Thyroid gland (tissue), 4 donors: Measurements from ENCODE around the gene FER1L5. TPM values are rescaled to one million over a fixed set of nuclear protein-coding genes. Genes with fewer than 3 reads are reported as not detected.

Experiments used
- DNase-seq, 2 donors: peaks; one replicate each; pipeline ENCODE4 v3.0.0-alpha.2; 2019
- H3K27ac ChIP-seq, 3 donors: fragments of 200-600 bp; sonication (generic); 1 replicate in 2 of 3; 2 replicates in 1 of 3; pipeline ENCODE4 v1.5.1; 2016 to 2019; ENCODE audit warnings: mild to moderate bottlenecking in 1 of 3, moderate library complexity in 1 of 3
- H3K27me3 ChIP-seq: fragments of 200-600 bp; sonication (generic); one replicate; pipeline ENCODE4 v1.5.1; 2019
- H3K36me3 ChIP-seq, 2 donors: fragments of 200-600 bp; sonication (generic); one replicate each; pipeline ENCODE4 v1.5.1; 2016 to 2019
- H3K4me1 ChIP-seq, 2 donors: fragments of 200-600 bp; sonication (generic); one replicate each; pipeline ENCODE4 v1.5.1; 2017 to 2019
- H3K4me3 ChIP-seq, 3 donors: fragments of 200-600 bp; sonication (generic); replicated peaks in 1 of 3; 1 replicate in 2 of 3; 2 replicates in 1 of 3; pipeline ENCODE4 v1.5.1; 2016; ENCODE audit warnings: mild to moderate bottlenecking in 1 of 3
- H3K9me3 ChIP-seq: fragments of 200-600 bp; sonication (generic); one replicate; pipeline ENCODE4 v1.5.1; 2017
- CTCF ChIP-seq, 6 experiments: fragments of 200-600 bp in 3 of 6; fragments of 450-650 bp in 3 of 6; sonication (generic) in 3 of 6; IDR thresholded peaks; one replicate each; pipeline ENCODE4 v1.5.1; 2016 to 2019; ENCODE audit warnings: antibody characterized with exemption in 6 of 6, mild to moderate bottlenecking in 2 of 6, inconsistent platforms in 1 of 6, moderate library complexity in 1 of 6
- POLR2A ChIP-seq, 2 donors: fragments of 450-650 bp; IDR thresholded peaks; one replicate each; pipeline ENCODE4 v1.6.1; 2017; ENCODE audit warnings: antibody characterized with exemption in 2 of 2, mild to moderate bottlenecking in 2 of 2, moderate library complexity in 1 of 2
- WGBS, 2 donors: methylation state at CpG; one replicate each; pipeline ENCODE4 v1.1.5; 2017; 5-methylcytosine and 5-hydroxymethylcytosine counted together
- intact Hi-C: fragments of 100-400 bp; cut with DNase I; formaldehyde crosslinking; loops from one replicate; pipeline ENCODE4 v1.15.1; 2023
- total RNA-seq, 4 donors: library from RNA; depleted of rRNA; stranded (reverse); fragments of >200 nt; gene quantifications; one replicate each; pipeline ENCODE4 v1.2.3, GENCODE V29; 2016

FER1L5 gene
- total RNA-seq, 4 donors from 2014 or later: 0.11 to 1.5 (median 0.34) TPM

- Histone ChIP-seq H3K36me3 (peaks cover 32 to 42% of the 10 kb centered on the region in 2 donors), H3K27ac (no peak overlapping the region), H3K4me3 (no peak overlapping the region), H3K4me1 (no peaks in the 10 kb centered on the region), H3K9me3 (no peaks in the 10 kb centered on the region), H3K27me3 (no peaks in the 10 kb centered on the region)
- TF ChIP-seq POLR2A (IDR thresholded peaks at IDR 0.05) (no peak), CTCF (IDR thresholded peaks at IDR 0.05) (no peak)
- intact Hi-C loops: no loop called here
- DNase-seq: no peak
- 97 to 100% methylated on average over 1 of the region's 1 CpG for WGBS, 2 donors
Measured at GRCh38 chr2:96616128-96616527, 26.4 kb upstream of the FER1L5 start.

- Histone ChIP-seq H3K9me3 (no peaks in the 10 kb centered on the region), H3K27ac (no peak overlapping the region), H3K36me3 (peaks cover 30 to 38% of the 10 kb centered on the region in 2 donors), H3K4me1 (no peaks in the 10 kb centered on the region), H3K27me3 (no peaks in the 10 kb centered on the region), H3K4me3 (no peak overlapping the region)
- intact Hi-C loops: no loop called here
- TF ChIP-seq POLR2A (IDR thresholded peaks at IDR 0.05) (no peak), CTCF (IDR thresholded peaks at IDR 0.05) (no peak)
- DNase-seq: no peak
- 77 to 91% methylated on average over 6 of the region's 6 CpGs for WGBS, 2 donors
Measured at GRCh38 chr2:96616535-96616934, 26.0 kb upstream of the FER1L5 start.

GRCh38 chr2:96617012-96617411, 25.6 kb upstream of the FER1L5 start:
- Histone ChIP-seq H3K36me3 (peaks cover 25 to 35% of the 10 kb centered on the region in 2 donors), H3K27me3 (no peaks in the 10 kb centered on the region), H3K9me3 (no peaks in the 10 kb centered on the region), H3K4me3 (no peak overlapping the region), H3K4me1 (no peaks in the 10 kb centered on the region), H3K27ac (no peak overlapping the region)
- no peak for TF ChIP-seq POLR2A (IDR thresholded peaks at IDR 0.05)
- no peak for TF ChIP-seq CTCF (IDR thresholded peaks at IDR 0.05)
- no peak for DNase-seq
- WGBS, 2 donors: 89 to 93% methylated on average over 4 of the region's 4 CpGs
- intact Hi-C loops: no loop called here

GRCh38 chr2:96618596-96619283, 23.8 kb upstream of the FER1L5 start:
- Histone ChIP-seq H3K36me3 (peaks cover 8 to 19% of the 10 kb centered on the region in 2 donors), H3K4me3 (no peak overlapping the region), H3K27ac (no peak overlapping the region), H3K4me1 (no peaks in the 10 kb centered on the region), H3K9me3 (no peaks in the 10 kb centered on the region), H3K27me3 (no peaks in the 10 kb centered on the region)
- 83 to 84% methylated on average over 8 of the region's 8 CpGs for WGBS, 2 donors
- intact Hi-C loops: no loop called here
- TF ChIP-seq CTCF (IDR thresholded peaks at IDR 0.05) (no peak), POLR2A (IDR thresholded peaks at IDR 0.05) (no peak)
- no peak for DNase-seq

GRCh38 chr2:96622544-96622943, 20.0 kb upstream of the FER1L5 start:
- Histone ChIP-seq H3K9me3 (no peaks in the 10 kb centered on the region), H3K36me3 (peaks cover 8 to 9% of the 10 kb centered on the region in 2 donors), H3K4me1 (peaks cover 0 to 9% of the 10 kb centered on the region in 2 donors), H3K27me3 (no peaks in the 10 kb centered on the region), H3K27ac (no peak overlapping the region), H3K4me3 (no peak overlapping the region)
- WGBS, 2 donors: 94 to 95% methylated on average over 3 of the region's 3 CpGs
- intact Hi-C loops: no loop called here
- DNase-seq: no peak
- TF ChIP-seq CTCF (IDR thresholded peaks at IDR 0.05) (no peak), POLR2A (IDR thresholded peaks at IDR 0.05) (no peak)
